GM12878 (cell line): ENCODE measurements around the gene B4GALT7. TPM values are rescaled to one million over a fixed set of nuclear protein-coding genes. Genes with fewer than 3 reads are reported as not detected.
A peak's percentile ranks its signal among the peaks of the same experiment; 100 is the strongest.

Source experiments
- BACH1 ChIP-seq: fragments of 450-650 bp; IDR thresholded peaks from 2 replicates; pipeline ENCODE4 v1.6.1; 2017; ENCODE audit warnings: mild to moderate bottlenecking, borderline replicate concordance
- BHLHE40 ChIP-seq, 2 experiments: fragments of 450-650 bp in 1 of 2; IDR thresholded peaks; 2 replicates each; pipeline ENCODE4 v1.6.1; 2011 to 2017; ENCODE audit warnings: low read depth in 2 of 2, borderline replicate concordance in 1 of 2, improper control_type of control experiment in 1 of 2, low read length in 1 of 2, mild to moderate bottlenecking in 1 of 2
- CHD4 ChIP-seq: fragments of 200-600 bp; sonication (generic); IDR thresholded peaks from 2 replicates; pipeline ENCODE4 v1.6.1; 2016; ENCODE audit warnings: mild to moderate bottlenecking
- CREB1 ChIP-seq: IDR thresholded peaks from 2 replicates; pipeline ENCODE4 v1.6.1; 2012; ENCODE audit warnings: low read depth, mild to moderate bottlenecking, inconsistent platforms
- EGR1 ChIP-seq, 2 experiments: IDR thresholded peaks; 1 replicate in 1 of 2; 2 replicates in 1 of 2; pipeline ENCODE4 v1.6.1; 2011 to 2012; ENCODE audit warnings: low read depth in 2 of 2, low read length in 2 of 2, borderline replicate concordance in 1 of 2, mild to moderate bottlenecking in 1 of 2, moderate library complexity in 1 of 2
- GABPA ChIP-seq: IDR thresholded peaks from 2 replicates; pipeline ENCODE4 v1.6.1; 2014; ENCODE audit warnings: antibody characterized with exemption, low read depth, mild to moderate bottlenecking, inconsistent platforms
- HCFC1 ChIP-seq: fragments of 150-350 bp; IDR thresholded peaks from 2 replicates; pipeline ENCODE4 v1.6.1; 2014; ENCODE audit warnings: low read length
- HDAC2 ChIP-seq: fragments of 200-600 bp; sonication (generic); IDR thresholded peaks from 2 replicates; pipeline ENCODE4 v1.6.1; 2017
- HDGF ChIP-seq: fragments of 450-650 bp; IDR thresholded peaks from 2 replicates; pipeline ENCODE4 v1.6.1; 2016; ENCODE audit warnings: antibody characterized with exemption
- IRF4 ChIP-seq: IDR thresholded peaks from 2 replicates; pipeline ENCODE4 v1.6.1; 2011; ENCODE audit warnings: low read depth, low read length
- KDM1A ChIP-seq: fragments of 200-600 bp; sonication (generic); IDR thresholded peaks from 2 replicates; pipeline ENCODE4 v1.6.1; 2016; ENCODE audit warnings: borderline replicate concordance
- KLF5 ChIP-seq: fragments of 450-650 bp; IDR thresholded peaks from 2 replicates; pipeline ENCODE4 v1.6.1; 2014; ENCODE audit warnings: mild to moderate bottlenecking; ENCODE audit not compliant: partially characterized antibody
- MYB ChIP-seq: fragments of 150-350 bp; IDR thresholded peaks from 2 replicates; pipeline ENCODE4 v1.6.1; 2014; ENCODE audit warnings: mild to moderate bottlenecking, low read depth, low read length, borderline replicate concordance
- RCOR1 ChIP-seq: conservative IDR thresholded peaks from 2 replicates; pipeline ENCODE4 v1.6.1; 2012; ENCODE audit warnings: low read depth, low read length, improper control_type of control experiment
- SIX5 ChIP-seq: IDR thresholded peaks from 2 replicates; pipeline ENCODE4 v1.6.1; 2011; ENCODE audit warnings: mild to moderate bottlenecking, low read depth, low read length, moderate library complexity; ENCODE audit not compliant: severe bottlenecking
- SREBF1 ChIP-seq: IDR thresholded peaks from 2 replicates; pipeline ENCODE4 v1.6.1; 2012; ENCODE audit warnings: mild to moderate bottlenecking, low read length
- SRF ChIP-seq, 2 experiments: IDR thresholded peaks; 2 replicates each; pipeline ENCODE4 v1.6.1; 2011; ENCODE audit warnings: low read depth in 2 of 2, low read length in 2 of 2, mild to moderate bottlenecking in 1 of 2, moderate library complexity in 1 of 2
- YBX1 ChIP-seq: fragments of 450-650 bp; IDR thresholded peaks from 2 replicates; pipeline ENCODE4 v1.6.1; 2016; ENCODE audit warnings: antibody characterized with exemption
- YY1 ChIP-seq: IDR thresholded peaks from 2 replicates; pipeline ENCODE4 v1.6.1; 2011; ENCODE audit warnings: low read depth, mild to moderate bottlenecking, low read length
- ZNF217 ChIP-seq: fragments of 450-650 bp; IDR thresholded peaks from 2 replicates; pipeline ENCODE4 v1.6.1; 2017; ENCODE audit warnings: antibody characterized with exemption, mild to moderate bottlenecking
- ZNF384 ChIP-seq: IDR thresholded peaks from 2 replicates; pipeline ENCODE4 v1.6.1; 2012; ENCODE audit warnings: low read depth, mild to moderate bottlenecking, low read length, improper control_type of control experiment, borderline replicate concordance
- ZNF622 ChIP-seq: fragments of 450-650 bp; IDR thresholded peaks from 2 replicates; pipeline ENCODE4 v1.6.1; 2017; ENCODE audit warnings: mild to moderate bottlenecking, inconsistent platforms
- polyA plus RNA-seq, 11 experiments: library from polyadenylated mRNA; depleted of rRNA in 4 of 11; unstranded in 6 of 11; stranded (reverse) in 5 of 11; fragments of >200 nt; fragmentation: Nextera tagmentation in 4 of 11; fragmentation: Illumina TruSeq in 1 of 11; extraction: Ambion mirVana in 4 of 11; extraction: Trizol in 1 of 11; gene quantifications; 1 replicate in 1 of 11; 2 replicates in 10 of 11; pipeline versions ENCODE4 v1.2.1 to v1.2.3, GENCODE V29; 2011 to 2016; ENCODE audit warnings: inconsistent platforms in 2 of 11, missing spikeins in 2 of 11, low read depth in 1 of 11
- total RNA-seq, 4 experiments: library from RNA; depleted of rRNA in 3 of 4; stranded (reverse); fragments of >200 nt in 3 of 4; fragmentation: Illumina TruSeq in 1 of 4; extraction: Trizol in 1 of 4; gene quantifications; 2 replicates each; pipeline versions ENCODE4 v1.2.1 to v1.2.3, GENCODE V29; 2013 to 2021
- TF ChIP-seq, protein P1 (sequence below): fragments of 450-650 bp; formaldehyde crosslinking; IDR thresholded peaks from 2 replicates; pipeline ENCODE4 v1.4.0; 2022; ENCODE audit warnings: mild to moderate bottlenecking, moderate library complexity
- TF ChIP-seq, protein P2 (sequence below), 3 experiments: IDR thresholded peaks in 2 of 3; conservative IDR thresholded peaks in 1 of 3; 2 replicates each; pipeline ENCODE4 v1.5.1; 2011; ENCODE audit warnings: low read depth in 3 of 3, low read length in 3 of 3, mild to moderate bottlenecking in 3 of 3, control low read depth in 2 of 3, moderate library complexity in 2 of 3, inconsistent platforms in 1 of 3, mixed read lengths in 1 of 3; ENCODE audit not compliant: control insufficient read depth in 2 of 3, insufficient read depth in 1 of 3; ENCODE audit errors: extremely low read depth in 1 of 3
- TF ChIP-seq, protein P3 (sequence below): fragments of 450-650 bp; IDR thresholded peaks from 2 replicates; pipeline ENCODE4 v1.6.1; 2017; ENCODE audit warnings: borderline replicate concordance
- TF ChIP-seq, protein P4 (sequence below): IDR thresholded peaks from 2 replicates; pipeline ENCODE4 v1.6.1; 2011; ENCODE audit warnings: low read depth, low read length, improper control_type of control experiment, borderline replicate concordance

The B4GALT7 gene
- total and polyA plus RNA-seq, 10 of the 15 experiments (the other 5 are each of a cell fraction or from before 2014, with no cell fraction given): 0.34 to 27.3 (median 16.4) TPM

DNA sequence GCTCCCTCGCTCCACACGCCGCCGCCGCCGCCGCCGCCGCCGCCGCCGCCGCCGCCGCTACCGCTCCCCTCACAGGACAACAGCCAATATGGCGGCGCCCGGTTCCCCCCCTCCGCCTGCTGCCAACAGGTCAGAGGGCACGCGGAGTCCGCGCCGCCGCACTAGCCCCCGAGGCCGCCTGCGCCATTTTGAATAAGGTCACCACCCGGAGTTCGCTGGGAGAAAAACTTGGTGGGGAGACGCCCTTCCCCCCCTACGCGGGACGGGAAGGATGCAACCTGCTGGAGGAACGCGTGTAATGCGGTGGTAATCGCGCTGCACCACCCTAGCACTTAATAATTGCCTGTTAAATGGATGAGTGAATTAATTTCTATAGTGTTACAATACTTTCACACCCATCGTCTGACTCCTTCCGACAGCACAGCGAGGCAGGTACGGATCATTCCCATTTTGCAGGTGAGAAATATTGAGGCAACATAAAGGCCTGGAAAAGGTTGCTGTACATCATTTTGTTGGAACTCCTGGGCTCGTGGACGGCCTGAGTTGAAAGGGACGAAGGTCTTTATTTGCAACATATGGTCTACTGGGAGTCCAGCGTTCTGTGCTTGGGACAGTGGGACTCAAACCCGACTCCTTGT, 45.3 kb upstream of the B4GALT7 start, which contains the start of gene FAM193B (continued):
- TF ChIP-seq HDGF: no peak
- no peak for TF ChIP-seq ZNF217
- TF ChIP-seq, protein P1, sequence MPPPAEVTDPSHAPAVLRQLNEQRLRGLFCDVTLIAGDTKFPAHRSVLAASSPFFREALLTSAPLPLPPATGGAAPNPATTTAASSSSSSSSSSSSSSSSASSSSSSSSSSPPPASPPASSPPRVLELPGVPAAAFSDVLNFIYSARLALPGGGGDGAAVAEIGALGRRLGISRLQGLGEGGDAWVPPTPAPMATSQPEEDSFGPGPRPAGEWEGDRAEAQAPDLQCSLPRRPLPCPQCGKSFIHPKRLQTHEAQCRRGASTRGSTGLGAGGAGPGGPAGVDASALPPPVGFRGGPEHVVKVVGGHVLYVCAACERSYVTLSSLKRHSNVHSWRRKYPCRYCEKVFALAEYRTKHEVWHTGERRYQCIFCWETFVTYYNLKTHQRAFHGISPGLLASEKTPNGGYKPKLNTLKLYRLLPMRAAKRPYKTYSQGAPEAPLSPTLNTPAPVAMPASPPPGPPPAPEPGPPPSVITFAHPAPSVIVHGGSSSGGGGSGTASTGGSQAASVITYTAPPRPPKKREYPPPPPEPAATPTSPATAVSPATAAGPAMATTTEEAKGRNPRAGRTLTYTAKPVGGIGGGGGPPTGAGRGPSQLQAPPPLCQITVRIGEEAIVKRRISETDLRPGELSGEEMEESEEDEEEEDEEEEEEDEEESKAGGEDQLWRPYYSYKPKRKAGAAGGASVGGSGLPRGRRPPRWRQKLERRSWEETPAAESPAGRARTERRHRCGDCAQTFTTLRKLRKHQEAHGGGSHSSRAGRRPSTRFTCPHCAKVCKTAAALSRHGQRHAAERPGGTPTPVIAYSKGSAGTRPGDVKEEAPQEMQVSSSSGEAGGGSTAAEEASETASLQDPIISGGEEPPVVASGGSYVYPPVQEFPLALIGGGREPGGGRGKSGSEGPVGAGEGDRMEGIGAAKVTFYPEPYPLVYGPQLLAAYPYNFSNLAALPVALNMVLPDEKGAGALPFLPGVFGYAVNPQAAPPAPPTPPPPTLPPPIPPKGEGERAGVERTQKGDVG (CRISPR knock-in tag): no peak
- TF ChIP-seq KLF5: no peak
- TF ChIP-seq HCFC1: peak; percentile 84
- TF ChIP-seq SREBF1: peak; percentile 75
- no peak for TF ChIP-seq BACH1
- TF ChIP-seq SRF (IDR thresholded peaks at IDR 0.05; ENCODE audit: low read depth in 2 of 2, low read length in 2 of 2): no peak
- TF ChIP-seq ZNF622: no peak
- TF ChIP-seq BHLHE40 (IDR thresholded peaks at IDR 0.05; ENCODE audit: borderline replicate concordance in 1 of 2, low read depth in 2 of 2, low read length in 1 of 2): peak in 1 of 2 experiments; percentile 50; a peak in 1 of 4 replicates
- TF ChIP-seq HDAC2: no peak
- peak; percentile 85 for TF ChIP-seq SIX5
- no peak for TF ChIP-seq ZNF384
- no peak for TF ChIP-seq IRF4
- TF ChIP-seq RCOR1: no peak
- TF ChIP-seq MYB: no peak
- TF ChIP-seq, protein P2, sequence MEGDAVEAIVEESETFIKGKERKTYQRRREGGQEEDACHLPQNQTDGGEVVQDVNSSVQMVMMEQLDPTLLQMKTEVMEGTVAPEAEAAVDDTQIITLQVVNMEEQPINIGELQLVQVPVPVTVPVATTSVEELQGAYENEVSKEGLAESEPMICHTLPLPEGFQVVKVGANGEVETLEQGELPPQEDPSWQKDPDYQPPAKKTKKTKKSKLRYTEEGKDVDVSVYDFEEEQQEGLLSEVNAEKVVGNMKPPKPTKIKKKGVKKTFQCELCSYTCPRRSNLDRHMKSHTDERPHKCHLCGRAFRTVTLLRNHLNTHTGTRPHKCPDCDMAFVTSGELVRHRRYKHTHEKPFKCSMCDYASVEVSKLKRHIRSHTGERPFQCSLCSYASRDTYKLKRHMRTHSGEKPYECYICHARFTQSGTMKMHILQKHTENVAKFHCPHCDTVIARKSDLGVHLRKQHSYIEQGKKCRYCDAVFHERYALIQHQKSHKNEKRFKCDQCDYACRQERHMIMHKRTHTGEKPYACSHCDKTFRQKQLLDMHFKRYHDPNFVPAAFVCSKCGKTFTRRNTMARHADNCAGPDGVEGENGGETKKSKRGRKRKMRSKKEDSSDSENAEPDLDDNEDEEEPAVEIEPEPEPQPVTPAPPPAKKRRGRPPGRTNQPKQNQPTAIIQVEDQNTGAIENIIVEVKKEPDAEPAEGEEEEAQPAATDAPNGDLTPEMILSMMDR (IDR thresholded peaks at IDR 0.05 in 2 of 3, conservative IDR thresholded peaks at IDR 0.05 in 1 of 3; ENCODE audit: control insufficient read depth in 2 of 3, extremely low read depth in 1 of 3, insufficient read depth in 1 of 3, low read depth in 3 of 3, low read length in 3 of 3): no peak
- no peak for TF ChIP-seq GABPA
- TF ChIP-seq CREB1: peak; percentile 58; the same call in 1 of the 2 replicates
- TF ChIP-seq, protein P3, sequence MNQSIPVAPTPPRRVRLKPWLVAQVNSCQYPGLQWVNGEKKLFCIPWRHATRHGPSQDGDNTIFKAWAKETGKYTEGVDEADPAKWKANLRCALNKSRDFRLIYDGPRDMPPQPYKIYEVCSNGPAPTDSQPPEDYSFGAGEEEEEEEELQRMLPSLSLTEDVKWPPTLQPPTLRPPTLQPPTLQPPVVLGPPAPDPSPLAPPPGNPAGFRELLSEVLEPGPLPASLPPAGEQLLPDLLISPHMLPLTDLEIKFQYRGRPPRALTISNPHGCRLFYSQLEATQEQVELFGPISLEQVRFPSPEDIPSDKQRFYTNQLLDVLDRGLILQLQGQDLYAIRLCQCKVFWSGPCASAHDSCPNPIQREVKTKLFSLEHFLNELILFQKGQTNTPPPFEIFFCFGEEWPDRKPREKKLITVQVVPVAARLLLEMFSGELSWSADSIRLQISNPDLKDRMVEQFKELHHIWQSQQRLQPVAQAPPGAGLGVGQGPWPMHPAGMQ: no peak
- TF ChIP-seq, protein P4, sequence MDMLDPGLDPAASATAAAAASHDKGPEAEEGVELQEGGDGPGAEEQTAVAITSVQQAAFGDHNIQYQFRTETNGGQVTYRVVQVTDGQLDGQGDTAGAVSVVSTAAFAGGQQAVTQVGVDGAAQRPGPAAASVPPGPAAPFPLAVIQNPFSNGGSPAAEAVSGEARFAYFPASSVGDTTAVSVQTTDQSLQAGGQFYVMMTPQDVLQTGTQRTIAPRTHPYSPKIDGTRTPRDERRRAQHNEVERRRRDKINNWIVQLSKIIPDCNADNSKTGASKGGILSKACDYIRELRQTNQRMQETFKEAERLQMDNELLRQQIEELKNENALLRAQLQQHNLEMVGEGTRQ: no peak
- no peak for TF ChIP-seq KDM1A
- peak; percentile 99 for TF ChIP-seq YY1
- no peak for TF ChIP-seq CHD4
- no peak for TF ChIP-seq EGR1 (IDR thresholded peaks at IDR 0.05; ENCODE audit: borderline replicate concordance in 1 of 2, low read depth in 2 of 2, low read length in 2 of 2)
- TF ChIP-seq YBX1: no peak
